Muscle layer of colon (tissue), 2 donors: ENCODE data around the gene FUT8.

Experiments
- H3K27ac ChIP-seq: one replicate; pipeline ENCODE4 v1.7.0; 2013; ENCODE audit warnings: low read depth, mild to moderate bottlenecking, low read length, moderate library complexity
- H3K27me3 ChIP-seq, 2 donors: one replicate each; pipeline ENCODE4 v1.7.0; 2013; ENCODE audit warnings: low read length in 2 of 2, mild to moderate bottlenecking in 2 of 2; ENCODE audit not compliant: insufficient read depth in 2 of 2, control insufficient read depth in 1 of 2
- H3K36me3 ChIP-seq: one replicate; pipeline ENCODE4 v1.7.0; 2013; ENCODE audit warnings: mild to moderate bottlenecking, low read length; ENCODE audit not compliant: insufficient read depth
- H3K4me1 ChIP-seq: one replicate; pipeline ENCODE4 v1.7.0; 2013; ENCODE audit warnings: mild to moderate bottlenecking, low read length; ENCODE audit not compliant: insufficient read depth
- H3K4me3 ChIP-seq, 2 donors: one replicate each; pipeline ENCODE4 v1.7.0; 2013; ENCODE audit warnings: low read length in 2 of 2, low read depth in 1 of 2, mild to moderate bottlenecking in 1 of 2, moderate library complexity in 1 of 2
- H3K9ac ChIP-seq: one replicate; pipeline ENCODE4 v1.7.0; 2013; ENCODE audit warnings: low read length
- H3K9me3 ChIP-seq: one replicate; pipeline ENCODE4 v1.7.0; 2013; ENCODE audit warnings: mild to moderate bottlenecking, low read length
- donor health status: abdominal sarcoma.
- donor health status: Adenocarcinoma of cecum.

Gene FUT8

DNA sequence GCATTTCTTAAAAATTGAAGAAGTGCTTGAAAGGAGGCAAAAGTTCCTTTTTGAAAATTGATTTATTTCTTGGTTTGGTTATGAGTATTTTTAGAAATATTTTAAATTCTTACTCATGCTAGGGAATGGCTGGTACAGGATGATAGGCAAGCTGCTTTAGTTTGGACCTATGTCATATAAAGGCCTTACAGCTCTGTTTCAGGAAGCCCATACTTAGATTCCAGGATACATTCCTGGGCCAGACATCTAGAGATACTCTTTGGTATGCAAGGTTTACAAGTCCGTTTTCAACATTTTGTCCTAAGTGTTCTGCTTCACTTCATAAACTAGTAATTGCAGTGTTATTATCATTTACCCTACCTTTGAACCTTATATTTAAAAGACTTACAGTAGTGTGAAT lies 186.8 kb downstream of the FUT8 start:
- H3K9ac ChIP-seq: no peak overlapping the region
- H3K27ac ChIP-seq: no peak overlapping the region
- no peaks in the 10 kb centered on the region for H3K36me3 ChIP-seq
- no peaks in the 10 kb centered on the region for H3K9me3 ChIP-seq
- no peaks in the 10 kb centered on the region for H3K27me3 ChIP-seq
- no peak overlapping the region for H3K4me3 ChIP-seq
- H3K4me1 ChIP-seq: peaks cover 6% of the 10 kb centered on the region

DNA sequence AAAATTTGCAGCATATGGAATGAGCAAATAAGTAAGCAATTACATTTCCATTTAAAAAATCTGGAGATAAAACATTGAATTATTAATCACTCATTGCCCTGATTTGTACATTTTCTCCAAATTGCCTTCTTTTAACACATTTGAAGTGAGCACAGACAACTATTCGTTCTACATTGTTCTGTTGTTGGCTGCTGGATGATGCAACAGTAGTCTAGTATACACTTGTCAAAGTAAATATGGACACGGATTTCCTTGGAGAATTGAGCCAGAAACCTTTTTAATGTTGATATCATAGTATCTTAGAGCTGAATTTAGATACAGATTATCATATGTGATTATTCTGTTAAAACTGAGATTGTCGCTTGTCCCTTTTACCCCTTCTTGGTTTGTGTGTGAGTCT lies 188.2 kb downstream of the FUT8 start:
- H3K36me3 ChIP-seq: no peaks in the 10 kb centered on the region
- no peaks in the 10 kb centered on the region for H3K27me3 ChIP-seq
- H3K4me1 ChIP-seq: peaks cover 6% of the 10 kb centered on the region
- no peak overlapping the region for H3K9ac ChIP-seq
- H3K27ac ChIP-seq: no peak overlapping the region
- H3K4me3 ChIP-seq: no peak overlapping the region
- H3K9me3 ChIP-seq: no peaks in the 10 kb centered on the region

DNA sequence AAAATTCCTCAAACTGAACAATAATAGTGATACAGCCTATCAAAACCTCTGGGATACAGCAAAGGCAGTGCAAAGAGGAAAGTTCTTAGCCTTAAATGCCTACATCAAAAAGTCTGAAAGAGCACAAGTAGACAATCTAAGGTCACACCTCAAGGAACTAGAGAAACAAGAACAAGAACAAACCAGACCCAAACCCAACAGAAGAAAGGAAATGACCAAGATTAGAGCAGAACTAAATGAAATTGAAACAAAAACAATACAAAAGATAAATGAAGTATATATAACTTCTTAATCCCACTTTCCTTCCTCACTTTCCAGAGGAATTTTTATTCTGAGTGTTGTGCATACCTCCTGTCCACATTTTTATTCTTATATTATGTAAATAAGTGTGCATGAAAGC lies 192.0 kb downstream of the FUT8 start:
- no peaks in the 10 kb centered on the region for H3K36me3 ChIP-seq
- H3K9me3 ChIP-seq: no peaks in the 10 kb centered on the region
- peaks cover 4% of the 10 kb centered on the region for H3K4me1 ChIP-seq
- H3K9ac ChIP-seq: no peak overlapping the region
- H3K4me3 ChIP-seq: no peak overlapping the region
- H3K27ac ChIP-seq: no peak overlapping the region
- no peaks in the 10 kb centered on the region for H3K27me3 ChIP-seq

GRCh38 chr14:65604936-65605335 lies 192.4 kb downstream of the FUT8 start:
- Histone ChIP-seq H3K27ac (no peak overlapping the region), H3K4me3 (no peak overlapping the region)

DNA sequence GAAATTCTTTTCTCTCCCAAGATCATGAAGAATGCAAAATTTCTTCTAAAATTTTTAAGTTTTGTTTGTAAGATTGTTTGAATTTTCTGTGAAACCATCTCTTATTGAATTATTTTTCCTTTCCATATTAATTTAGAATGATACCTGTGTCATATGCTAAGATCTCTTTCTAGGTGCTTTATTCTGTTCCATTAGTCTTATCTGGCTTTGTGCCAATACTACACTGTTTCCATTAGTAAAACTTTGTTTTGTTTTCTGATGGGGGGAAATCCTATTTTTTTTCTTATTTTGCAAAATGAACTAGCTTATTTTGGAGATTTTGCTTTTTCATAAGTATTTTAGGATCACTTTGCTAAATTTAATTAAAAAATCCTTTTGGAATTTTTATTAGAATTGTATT lies 193.9 kb downstream of the FUT8 start:
- H3K36me3 ChIP-seq: no peaks in the 10 kb centered on the region
- no peak overlapping the region for H3K4me3 ChIP-seq
- no peak overlapping the region for H3K27ac ChIP-seq
- no peaks in the 10 kb centered on the region for H3K9me3 ChIP-seq
- no peaks in the 10 kb centered on the region for H3K4me1 ChIP-seq
- H3K9ac ChIP-seq: no peak overlapping the region
- H3K27me3 ChIP-seq: no peaks in the 10 kb centered on the region

More at GRCh38 chr14:65604936-65605335, 192.4 kb downstream of the FUT8 start:
- no peak overlapping the region for H3K9ac ChIP-seq
- no peaks in the 10 kb centered on the region for H3K27me3 ChIP-seq
- H3K9me3 ChIP-seq: no peaks in the 10 kb centered on the region
- H3K4me1 ChIP-seq: peaks cover under 1% of the 10 kb centered on the region
- no peaks in the 10 kb centered on the region for H3K36me3 ChIP-seq

GRCh38 chr14:65613131-65613650 lies 200.7 kb downstream of the FUT8 start:
- Histone ChIP-seq H3K4me1 (no peaks in the 10 kb centered on the region), H3K4me3 (no peak overlapping the region), H3K27ac (no peak overlapping the region), H3K36me3 (no peaks in the 10 kb centered on the region), H3K27me3 (no peaks in the 10 kb centered on the region), H3K9me3 (no peaks in the 10 kb centered on the region), H3K9ac (no peak overlapping the region)

GRCh38 chr14:65618996-65619395 lies 206.5 kb downstream of the FUT8 start:
- no peaks in the 10 kb centered on the region for H3K27me3 ChIP-seq
- no peaks in the 10 kb centered on the region for H3K4me1 ChIP-seq
- no peaks in the 10 kb centered on the region for H3K36me3 ChIP-seq
- H3K27ac ChIP-seq: no peak overlapping the region
- no peak overlapping the region for H3K9ac ChIP-seq
- no peak overlapping the region for H3K4me3 ChIP-seq
- H3K9me3 ChIP-seq: no peaks in the 10 kb centered on the region

DNA sequence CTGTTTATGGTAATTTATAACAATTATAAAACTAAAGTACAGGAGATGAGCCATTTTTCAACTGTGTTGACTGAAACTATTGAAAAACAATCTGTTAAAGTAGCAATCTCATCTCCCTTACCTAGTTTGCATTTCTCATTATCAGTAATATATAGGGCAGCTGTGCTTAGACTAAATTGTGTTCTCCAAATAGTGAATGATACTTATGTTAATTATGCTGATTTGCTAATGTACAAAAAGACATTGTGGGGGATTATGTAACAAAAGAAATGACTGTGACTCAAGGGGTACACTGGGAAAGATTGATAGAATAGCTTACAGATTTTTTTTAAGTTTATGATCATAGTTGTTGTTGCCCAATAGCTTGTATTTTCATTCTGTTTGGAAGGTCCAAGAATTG lies 207.7 kb downstream of the FUT8 start:
- Histone ChIP-seq H3K9ac (no peak overlapping the region), H3K4me1 (no peaks in the 10 kb centered on the region), H3K4me3 (no peak overlapping the region), H3K27ac (no peak overlapping the region), H3K27me3 (no peaks in the 10 kb centered on the region), H3K36me3 (no peaks in the 10 kb centered on the region), H3K9me3 (no peaks in the 10 kb centered on the region)

GRCh38 chr14:65622703-65623102 lies 210.2 kb downstream of the FUT8 start:
- H3K27ac ChIP-seq: no peak overlapping the region
- H3K4me3 ChIP-seq: no peak overlapping the region
- H3K4me1 ChIP-seq: no peaks in the 10 kb centered on the region
- no peaks in the 10 kb centered on the region for H3K36me3 ChIP-seq
- no peaks in the 10 kb centered on the region for H3K27me3 ChIP-seq
- H3K9ac ChIP-seq: no peak overlapping the region
- no peaks in the 10 kb centered on the region for H3K9me3 ChIP-seq

DNA sequence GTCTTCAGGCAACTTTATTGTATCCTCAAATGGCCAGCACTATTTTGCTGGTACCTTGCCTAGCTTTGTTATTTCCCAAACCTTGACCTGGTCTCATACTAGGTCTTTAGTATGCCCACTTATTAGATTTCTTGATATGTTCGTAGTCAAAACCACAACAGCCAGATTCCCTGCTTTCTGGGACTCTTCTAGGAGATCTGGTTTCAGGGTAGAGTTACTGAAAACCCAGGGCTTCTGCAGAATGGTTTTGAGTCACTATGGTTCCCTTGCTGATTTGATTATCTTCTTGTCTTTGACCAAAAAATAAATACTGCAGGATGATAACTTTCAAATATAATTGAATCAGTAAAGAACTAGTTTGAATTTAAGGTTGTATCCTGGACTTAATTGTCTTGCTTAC lies 211.2 kb downstream of the FUT8 start:
- Histone ChIP-seq H3K4me3 (no peak overlapping the region), H3K9ac (no peak overlapping the region), H3K9me3 (no peaks in the 10 kb centered on the region), H3K27me3 (no peaks in the 10 kb centered on the region), H3K36me3 (no peaks in the 10 kb centered on the region), H3K4me1 (no peaks in the 10 kb centered on the region), H3K27ac (no peak overlapping the region)

DNA sequence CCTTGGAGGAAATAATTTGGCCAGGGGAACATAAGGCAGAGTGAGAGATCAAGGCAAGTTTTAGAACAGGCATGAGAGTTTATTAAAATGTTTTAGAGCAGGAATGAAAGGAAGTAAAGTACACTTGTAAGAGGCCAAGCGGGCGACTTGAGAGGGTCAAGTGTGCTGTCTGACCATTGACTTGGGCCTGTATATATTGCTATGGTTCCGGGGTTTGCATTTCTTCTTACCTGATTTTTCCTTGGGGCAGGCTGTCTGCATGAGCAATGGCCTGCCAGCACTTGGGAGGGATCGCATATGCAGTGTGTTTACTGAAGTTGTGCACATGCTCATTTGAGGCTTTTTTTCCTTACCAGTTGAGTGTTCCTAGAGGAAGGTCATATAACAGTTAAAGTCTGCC lies 214.8 kb downstream of the FUT8 start:
- Histone ChIP-seq H3K27ac (no peak overlapping the region), H3K4me1 (no peaks in the 10 kb centered on the region), H3K9ac (no peak overlapping the region), H3K36me3 (no peaks in the 10 kb centered on the region), H3K27me3 (no peaks in the 10 kb centered on the region), H3K4me3 (no peak overlapping the region), H3K9me3 (no peaks in the 10 kb centered on the region)

DNA sequence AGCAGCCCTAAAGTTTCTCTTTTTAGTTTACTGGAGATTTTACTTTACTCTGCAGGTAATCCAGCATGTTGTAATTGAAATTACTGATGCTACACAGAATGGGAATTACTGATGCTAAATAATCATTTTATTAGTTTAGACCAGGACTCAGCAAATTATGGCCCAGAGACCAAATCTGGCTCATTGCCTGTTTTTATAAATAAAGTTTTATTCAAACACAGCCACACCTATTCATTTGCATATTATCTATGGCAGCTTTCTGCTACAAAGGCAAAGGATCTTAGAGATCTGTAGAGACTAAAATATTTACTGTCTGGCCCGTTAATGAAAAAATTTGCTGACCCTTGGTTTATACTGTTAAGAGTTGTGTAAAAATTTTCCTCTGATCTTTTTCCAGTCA lies 216.1 kb downstream of the FUT8 start:
- H3K4me1 ChIP-seq: no peaks in the 10 kb centered on the region
- no peak overlapping the region for H3K4me3 ChIP-seq
- no peaks in the 10 kb centered on the region for H3K27me3 ChIP-seq
- no peaks in the 10 kb centered on the region for H3K36me3 ChIP-seq
- H3K9me3 ChIP-seq: no peaks in the 10 kb centered on the region
- no peak overlapping the region for H3K9ac ChIP-seq
- no peak overlapping the region for H3K27ac ChIP-seq
